Bronchial smooth muscle cell (primary cell): ENCODE data around the gene LSP1. TPM values are rescaled to one million over a fixed set of nuclear protein-coding genes. Genes with fewer than 3 reads are reported as not detected.

Experiments
- total RNA-seq: library from RNA; depleted of rRNA; stranded (reverse); fragments of >200 nt; gene quantifications from 2 replicates; pipeline ENCODE4 v1.2.1, GENCODE V29; 2014

Gene LSP1
- 6.0 and 75.5 TPM in 2 replicates for total RNA-seq

GRCh38 chr11:1852877-1853276 lies at the start of gene LSP1:
Gene LSP1 (plus strand): TSS chr11:1853084. CDS start chr11:1853145, 61 bp downstream.

GRCh38 chr11:1834779-1835670 lies 17.9 kb upstream of the LSP1 start, which contains the start of gene SYT8:
Gene SYT8 (plus strand): TSS chr11:1834990. CDS start chr11:1835106, 116 bp downstream.

GRCh38 chr11:1838426-1839144 lies 14.3 kb upstream of the LSP1 start, which contains the start of gene TNNI2:
Gene TNNI2 (plus strand): TSS chr11:1838981. CDS start chr11:1839697, 716 bp downstream.

GRCh38 chr11:1891831-1892115 lies 38.9 kb downstream of the LSP1 start, which contains the start of gene PRR33:
Gene PRR33 (minus strand): TSS chr11:1891895. CDS start chr11:1890584, 1,311 bp downstream.

GRCh38 chr11:1919391-1920127 lies 66.7 kb downstream of the LSP1 start, which contains the start of gene TNNT3:
Gene TNNT3 (plus strand): TSS chr11:1919703. CDS start chr11:1922875, 3,172 bp downstream.

Other genes starting within 250 kb of the LSP1 start
- not detected in 2 replicates for gene KRTAP5-3, start 244.6 kb upstream of the LSP1 start, total RNA-seq
- gene KRTAP5-4, start 230.9 kb upstream of the LSP1 start, total RNA-seq: not detected in 2 replicates
- gene KRTAP5-5, start 223.3 kb upstream of the LSP1 start, total RNA-seq: not detected in 2 replicates
- not detected in 2 replicates for gene KRTAP5-6, start 155.9 kb upstream of the LSP1 start, total RNA-seq
- 1.1 and 2.2 TPM in 2 replicates for gene IFITM10, start 102.5 kb upstream of the LSP1 start, total RNA-seq
- 226 and 354 TPM in 2 replicates for gene CTSD, start 89.2 kb upstream of the LSP1 start, total RNA-seq
- not detected in 2 replicates for gene SYT8, start 18.1 kb upstream of the LSP1 start, total RNA-seq
- gene TNNI2, start 14.1 kb upstream of the LSP1 start, total RNA-seq: not detected in 2 replicates
- not detected in 2 replicates for gene PRR33, start 38.8 kb downstream of the LSP1 start, total RNA-seq
- 0.47 and 3.1 TPM in 2 replicates for gene TNNT3, start 66.6 kb downstream of the LSP1 start, total RNA-seq
- gene MRPL23, start 94.2 kb downstream of the LSP1 start, total RNA-seq: 18.5 and 182 TPM in 2 replicates
- gene H19, start 144.8 kb downstream of the LSP1 start, total RNA-seq: 18.6 and 518 TPM in 2 replicates